ENCODE measurements around the gene PPP4R3A.
"Not testable (repeated sequence)": the region's sequence is repeated elsewhere in the genome, so short reads cannot be mapped to it uniquely, and the experiment has no call there.

PPP4R3A gene

GRCh38 chr14:91413547-91414474 is 96.3 kb downstream of the PPP4R3A start:
- no peak for FAIRE-seq
- DNase-seq (ENCODE audit: insufficient read length, low spot score), result no peak
- no peak for TF ChIP-seq CTCF (IDR thresholded peaks at IDR 0.05; ENCODE audit: insufficient read depth, missing control alignments)

GRCh38 chr14:91412939-91413338 is 97.2 kb downstream of the PPP4R3A start:
- no peak for TF ChIP-seq CTCF (IDR thresholded peaks at IDR 0.05; ENCODE audit: insufficient read depth, missing control alignments)
- FAIRE-seq (no peak), DNase-seq (ENCODE audit: insufficient read length, low spot score) (no peak)

- no peak for TF ChIP-seq CTCF (IDR thresholded peaks at IDR 0.05; ENCODE audit: insufficient read depth, missing control alignments)
- no peak for FAIRE-seq
These were observed 99.2 kb downstream of the PPP4R3A start for GRCh38 chr14:91410771-91411536.

GRCh38 chr14:91409928-91410718 is 100.0 kb downstream of the PPP4R3A start:
- TF ChIP-seq CTCF (IDR thresholded peaks at IDR 0.05; ENCODE audit: insufficient read depth, missing control alignments), result no peak
- DNase-seq (ENCODE audit: insufficient read length, low spot score) (peak; percentile 53), FAIRE-seq (peak; percentile 64)

More at GRCh38 chr14:91410771-91411536, 99.2 kb downstream of the PPP4R3A start:
- DNase-seq (ENCODE audit: insufficient read length, low spot score), result peak; percentile 41

- not testable (repeated sequence) for DNase-seq (ENCODE audit: insufficient read length, low spot score); FAIRE-seq
These were observed 100.9 kb downstream of the PPP4R3A start for GRCh38 chr14:91409240-91409639.

Measured in D721Med (cell line).